ENCODE data around the gene COQ9. TPM values are rescaled to one million over a fixed set of nuclear protein-coding genes. Genes with fewer than 3 reads are reported as not detected.
"Not testable (repeated sequence)": the region's sequence is repeated elsewhere in the genome, so short reads cannot be mapped to it uniquely, and the experiment has no call there.

COQ9 gene
- total and polyA plus RNA-seq, 2 experiments from 2014 or later = 26.6 to 36.3 TPM

DNA sequence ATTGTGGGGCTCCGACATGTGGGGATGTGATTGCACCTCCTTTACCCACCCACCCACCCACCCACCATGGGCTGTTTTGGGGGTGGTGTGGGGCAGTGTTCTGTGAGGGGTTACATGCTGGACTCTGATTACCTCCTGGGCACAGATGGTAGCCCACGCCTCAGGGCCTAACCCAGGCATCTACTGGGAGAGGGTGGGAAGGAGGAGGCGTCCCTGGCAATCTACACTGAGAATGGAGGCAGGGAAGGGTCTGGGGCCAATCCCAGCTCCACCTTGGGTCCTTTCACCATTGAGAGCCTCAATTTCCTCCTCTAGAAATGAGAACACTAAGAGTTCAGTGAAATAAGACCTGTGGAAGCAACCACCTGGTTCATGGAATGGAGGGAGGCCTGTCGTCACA, 50.8 kb downstream of the COQ9 start (continued):
- TF ChIP-seq POLR2AphosphoS5 (IDR thresholded peaks at IDR 0.05; ENCODE audit: low read depth) (no peak), EZH2phosphoT487 (IDR thresholded peaks at IDR 0.05; ENCODE audit: unreplicated experiment) (no peak), ZNF114 (CRISPR knock-in tag; IDR thresholded peaks at IDR 0.05) (no peak)
- TF ChIP-seq, protein P1, sequence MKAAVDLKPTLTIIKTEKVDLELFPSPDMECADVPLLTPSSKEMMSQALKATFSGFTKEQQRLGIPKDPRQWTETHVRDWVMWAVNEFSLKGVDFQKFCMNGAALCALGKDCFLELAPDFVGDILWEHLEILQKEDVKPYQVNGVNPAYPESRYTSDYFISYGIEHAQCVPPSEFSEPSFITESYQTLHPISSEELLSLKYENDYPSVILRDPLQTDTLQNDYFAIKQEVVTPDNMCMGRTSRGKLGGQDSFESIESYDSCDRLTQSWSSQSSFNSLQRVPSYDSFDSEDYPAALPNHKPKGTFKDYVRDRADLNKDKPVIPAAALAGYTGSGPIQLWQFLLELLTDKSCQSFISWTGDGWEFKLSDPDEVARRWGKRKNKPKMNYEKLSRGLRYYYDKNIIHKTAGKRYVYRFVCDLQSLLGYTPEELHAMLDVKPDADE (IDR thresholded peaks at IDR 0.05) = no peak

DNA sequence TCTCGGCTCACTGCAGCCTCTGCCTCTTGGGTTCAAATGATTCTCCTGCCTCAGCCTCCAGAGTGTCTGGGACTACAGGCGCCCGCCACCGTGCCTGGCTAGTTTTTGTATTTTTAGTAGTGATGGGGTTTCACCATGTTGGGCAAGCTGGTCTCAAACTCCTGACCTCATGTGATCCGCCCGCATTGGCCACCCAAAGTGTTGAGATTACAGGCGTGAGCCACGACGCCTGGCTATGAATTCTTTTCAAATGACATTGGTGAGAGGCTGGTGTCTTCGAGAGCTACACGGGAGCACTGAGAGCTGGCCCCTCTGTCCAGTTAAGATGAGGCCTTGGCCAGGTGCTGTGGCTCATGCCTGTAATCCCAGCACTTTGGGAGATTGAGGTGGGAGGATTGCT, 52.7 kb downstream of the COQ9 start:
- not testable (repeated sequence) for H3K9me3 Mint-ChIP-seq; H3K79me2 ChIP-seq (replicated peaks; ENCODE audit: insufficient read depth)

DNA sequence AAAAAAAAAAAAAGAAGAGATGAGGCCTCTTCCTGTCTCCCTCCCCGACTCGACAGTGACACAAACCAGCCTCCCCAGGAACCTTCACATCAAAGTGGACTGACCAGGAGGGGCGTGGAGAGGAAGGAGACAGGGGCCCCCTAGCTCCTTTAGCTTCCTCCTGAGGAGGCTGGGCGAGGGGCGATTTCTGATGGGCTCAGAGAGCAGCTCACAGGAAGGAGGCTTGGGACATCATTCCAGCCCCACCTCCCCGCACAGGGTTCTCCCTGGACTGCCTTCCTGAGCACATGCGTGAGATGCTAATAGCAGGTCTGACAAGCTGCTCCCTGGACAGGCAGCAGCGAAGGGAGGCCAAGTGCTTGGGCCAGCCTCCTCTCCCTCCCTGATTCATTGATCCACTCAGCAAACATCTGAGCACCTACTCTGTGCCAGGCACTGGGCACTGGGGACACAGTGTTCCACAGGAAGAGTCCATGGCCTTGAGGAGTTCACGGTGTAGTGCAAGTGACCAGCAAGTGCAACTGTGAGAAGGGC, 53.4 kb downstream of the COQ9 start:
- Histone ChIP-seq H3K4me2 (no peak overlapping the region), H2AFZ (no peak overlapping the region), H3K27me3 (ENCODE audit: insufficient read depth) (no peaks in the 10 kb centered on the region), H4K20me1 (replicated peaks; ENCODE audit: insufficient read depth) (no peaks in the 10 kb centered on the region), H3K4me3 (no peak overlapping the region), H3K36me3 (ENCODE audit: insufficient read depth) (no peaks in the 10 kb centered on the region), H3K4me1 (ENCODE audit: insufficient read depth) (no peaks in the 10 kb centered on the region), H3K27ac (ENCODE audit: low read depth) (no peak overlapping the region), H3F3A (replicated peaks; ENCODE audit: low read depth) (no peaks in the 10 kb centered on the region), H3K9me2 (ENCODE audit: insufficient read depth) (no peaks in the 10 kb centered on the region), H3K79me2 (replicated peaks; ENCODE audit: insufficient read depth) (no peaks in the 10 kb centered on the region)
- Mint-ChIP-seq H3K36me3 (ENCODE audit: low read depth) (no peaks in the 10 kb centered on the region), H3K9me3 (no peaks in the 10 kb centered on the region), H3K27ac (no peak overlapping the region), H3K27me3 (ENCODE audit: insufficient read depth, low read depth, poor library complexity) (peaks cover 10% of the 10 kb centered on the region), H3K4me3 (no peak overlapping the region), H3K4me1 (peaks cover 9% of the 10 kb centered on the region)
- no peak for TF ChIP-seq STAT1 (IDR thresholded peaks at IDR 0.05; ENCODE audit: unreplicated experiment)
- TF ChIP-seq NANOG (IDR thresholded peaks at IDR 0.05; ENCODE audit: borderline replicate concordance) = no peak
- TF ChIP-seq, protein P1 (IDR thresholded peaks at IDR 0.05) = no peak
- DNase-seq (ENCODE audit: low spot score) (no peak), ATAC-seq (no peak)

More for the DNA sequence above, 52.7 kb downstream of the COQ9 start:
- H3K4me3 ChIP-seq; DNase-seq (ENCODE audit: low spot score); ATAC-seq; H3K4me2 ChIP-seq; H3K36me3 Mint-ChIP-seq (ENCODE audit: low read depth); H2AFZ ChIP-seq; H3K4me1 ChIP-seq (ENCODE audit: insufficient read depth); H3K36me3 ChIP-seq (ENCODE audit: insufficient read depth); H3K27ac ChIP-seq (ENCODE audit: low read depth); H4K20me1 ChIP-seq (replicated peaks; ENCODE audit: insufficient read depth); H3K27ac Mint-ChIP-seq; H3K27me3 Mint-ChIP-seq (ENCODE audit: insufficient read depth, low read depth, poor library complexity); H3K9me2 ChIP-seq (ENCODE audit: insufficient read depth); H3F3A ChIP-seq (replicated peaks; ENCODE audit: low read depth); H3K27me3 ChIP-seq (ENCODE audit: insufficient read depth); H3K4me3 Mint-ChIP-seq; H3K4me1 Mint-ChIP-seq: not testable (repeated sequence)

DNA sequence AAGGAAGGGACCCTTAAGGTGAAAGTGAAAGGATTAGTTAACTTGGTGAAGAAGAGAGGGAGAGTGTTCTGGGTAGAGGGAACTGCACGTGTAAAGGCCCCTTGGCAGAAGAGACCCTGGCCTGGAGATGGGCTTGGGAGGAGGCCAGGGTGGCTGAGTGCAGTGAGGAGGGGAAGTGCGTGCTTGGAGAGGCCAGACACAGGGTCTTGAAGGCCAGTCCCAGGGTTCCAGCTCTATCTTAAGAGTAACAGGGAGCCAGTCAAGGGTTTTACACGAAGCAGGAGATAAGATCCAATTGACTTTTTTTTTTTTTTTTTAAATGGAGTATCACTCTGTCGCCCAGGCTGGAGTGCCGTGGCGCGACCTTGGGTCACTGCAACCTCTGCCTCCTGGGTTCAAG, 54.2 kb downstream of the COQ9 start:
- H3K4me1 Mint-ChIP-seq = peaks cover 9% of the 10 kb centered on the region
- H3K4me3 ChIP-seq = no peak overlapping the region
- no peaks in the 10 kb centered on the region for H3K27me3 ChIP-seq (ENCODE audit: insufficient read depth)
- TF ChIP-seq ZNF114 (CRISPR knock-in tag; IDR thresholded peaks at IDR 0.05) (no peak), EZH2 (IDR thresholded peaks at IDR 0.05; ENCODE audit: low read depth, unreplicated experiment) (no peak), POLR2AphosphoS5 (IDR thresholded peaks at IDR 0.05; ENCODE audit: low read depth) (no peak), NANOG (IDR thresholded peaks at IDR 0.05; ENCODE audit: borderline replicate concordance) (no peak), JUNB (IDR thresholded peaks at IDR 0.05; ENCODE audit: unreplicated experiment) (no peak), CREB1 (CRISPR knock-in tag; IDR thresholded peaks at IDR 0.05; ENCODE audit: low read depth) (no peak), EZH2phosphoT487 (IDR thresholded peaks at IDR 0.05; ENCODE audit: unreplicated experiment) (no peak), ZNF331 (CRISPR knock-in tag; IDR thresholded peaks at IDR 0.05; ENCODE audit: low read depth) (no peak)
- TF ChIP-seq, protein P2, sequence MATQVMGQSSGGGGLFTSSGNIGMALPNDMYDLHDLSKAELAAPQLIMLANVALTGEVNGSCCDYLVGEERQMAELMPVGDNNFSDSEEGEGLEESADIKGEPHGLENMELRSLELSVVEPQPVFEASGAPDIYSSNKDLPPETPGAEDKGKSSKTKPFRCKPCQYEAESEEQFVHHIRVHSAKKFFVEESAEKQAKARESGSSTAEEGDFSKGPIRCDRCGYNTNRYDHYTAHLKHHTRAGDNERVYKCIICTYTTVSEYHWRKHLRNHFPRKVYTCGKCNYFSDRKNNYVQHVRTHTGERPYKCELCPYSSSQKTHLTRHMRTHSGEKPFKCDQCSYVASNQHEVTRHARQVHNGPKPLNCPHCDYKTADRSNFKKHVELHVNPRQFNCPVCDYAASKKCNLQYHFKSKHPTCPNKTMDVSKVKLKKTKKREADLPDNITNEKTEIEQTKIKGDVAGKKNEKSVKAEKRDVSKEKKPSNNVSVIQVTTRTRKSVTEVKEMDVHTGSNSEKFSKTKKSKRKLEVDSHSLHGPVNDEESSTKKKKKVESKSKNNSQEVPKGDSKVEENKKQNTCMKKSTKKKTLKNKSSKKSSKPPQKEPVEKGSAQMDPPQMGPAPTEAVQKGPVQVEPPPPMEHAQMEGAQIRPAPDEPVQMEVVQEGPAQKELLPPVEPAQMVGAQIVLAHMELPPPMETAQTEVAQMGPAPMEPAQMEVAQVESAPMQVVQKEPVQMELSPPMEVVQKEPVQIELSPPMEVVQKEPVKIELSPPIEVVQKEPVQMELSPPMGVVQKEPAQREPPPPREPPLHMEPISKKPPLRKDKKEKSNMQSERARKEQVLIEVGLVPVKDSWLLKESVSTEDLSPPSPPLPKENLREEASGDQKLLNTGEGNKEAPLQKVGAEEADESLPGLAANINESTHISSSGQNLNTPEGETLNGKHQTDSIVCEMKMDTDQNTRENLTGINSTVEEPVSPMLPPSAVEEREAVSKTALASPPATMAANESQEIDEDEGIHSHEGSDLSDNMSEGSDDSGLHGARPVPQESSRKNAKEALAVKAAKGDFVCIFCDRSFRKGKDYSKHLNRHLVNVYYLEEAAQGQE (IDR thresholded peaks at IDR 0.05; ENCODE audit: unreplicated experiment) = no peak
- no peaks in the 10 kb centered on the region for H3K9me2 ChIP-seq (ENCODE audit: insufficient read depth)
- H3K4me2 ChIP-seq = no peak overlapping the region
- H3K9me3 Mint-ChIP-seq = no peaks in the 10 kb centered on the region
- no peaks in the 10 kb centered on the region for H3K36me3 ChIP-seq (ENCODE audit: insufficient read depth)
- DNase-seq (ENCODE audit: low spot score) (no peak), ATAC-seq (no peak)
- no peak overlapping the region for H3K27ac ChIP-seq (ENCODE audit: low read depth)
- no peak overlapping the region for H3K4me3 Mint-ChIP-seq
- no peaks in the 10 kb centered on the region for H3K36me3 Mint-ChIP-seq (ENCODE audit: low read depth)
- peaks cover 10% of the 10 kb centered on the region for H3K27me3 Mint-ChIP-seq (ENCODE audit: insufficient read depth, low read depth, poor library complexity)
- no peak overlapping the region for H2AFZ ChIP-seq
- no peaks in the 10 kb centered on the region for H3K79me2 ChIP-seq (replicated peaks; ENCODE audit: insufficient read depth)
- no peaks in the 10 kb centered on the region for H3F3A ChIP-seq (replicated peaks; ENCODE audit: low read depth)
- no peaks in the 10 kb centered on the region for H3K4me1 ChIP-seq (ENCODE audit: insufficient read depth)
- no peaks in the 10 kb centered on the region for H4K20me1 ChIP-seq (replicated peaks; ENCODE audit: insufficient read depth)
- H3K27ac Mint-ChIP-seq = no peak overlapping the region

Measured in GM23338 (cell line).